ENCODE data around the gene TBC1D22B. TPM values are rescaled to one million over a fixed set of nuclear protein-coding genes. Genes with fewer than 3 reads are reported as not detected.

The TBC1D22B gene
- total and polyA plus RNA-seq, 2 of the 13 experiments (the other 11 are each of a cell fraction or from before 2014, with no cell fraction given): 9.7 to 12.9 TPM

DNA sequence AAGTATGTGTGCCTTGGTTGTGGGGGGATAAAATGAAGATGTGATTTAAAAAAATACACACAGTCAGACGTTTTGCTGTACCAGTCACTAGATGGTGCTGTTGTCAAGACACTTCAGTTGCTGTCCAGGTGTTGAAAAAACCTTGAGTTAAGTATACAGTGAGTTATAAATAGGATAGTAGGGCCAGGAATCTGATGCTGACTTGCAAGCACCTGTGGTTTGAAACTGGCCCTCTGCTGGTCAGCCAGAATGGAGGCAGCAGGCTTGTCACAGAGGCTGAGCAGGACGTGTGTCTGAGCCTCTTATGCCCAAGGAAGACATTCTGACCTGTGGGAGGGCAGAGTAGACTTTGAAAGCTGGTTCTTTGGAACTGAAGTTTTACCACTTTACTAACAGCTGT is 124.0 kb downstream of the TBC1D22B start (continued):
- TF ChIP-seq, protein P1, sequence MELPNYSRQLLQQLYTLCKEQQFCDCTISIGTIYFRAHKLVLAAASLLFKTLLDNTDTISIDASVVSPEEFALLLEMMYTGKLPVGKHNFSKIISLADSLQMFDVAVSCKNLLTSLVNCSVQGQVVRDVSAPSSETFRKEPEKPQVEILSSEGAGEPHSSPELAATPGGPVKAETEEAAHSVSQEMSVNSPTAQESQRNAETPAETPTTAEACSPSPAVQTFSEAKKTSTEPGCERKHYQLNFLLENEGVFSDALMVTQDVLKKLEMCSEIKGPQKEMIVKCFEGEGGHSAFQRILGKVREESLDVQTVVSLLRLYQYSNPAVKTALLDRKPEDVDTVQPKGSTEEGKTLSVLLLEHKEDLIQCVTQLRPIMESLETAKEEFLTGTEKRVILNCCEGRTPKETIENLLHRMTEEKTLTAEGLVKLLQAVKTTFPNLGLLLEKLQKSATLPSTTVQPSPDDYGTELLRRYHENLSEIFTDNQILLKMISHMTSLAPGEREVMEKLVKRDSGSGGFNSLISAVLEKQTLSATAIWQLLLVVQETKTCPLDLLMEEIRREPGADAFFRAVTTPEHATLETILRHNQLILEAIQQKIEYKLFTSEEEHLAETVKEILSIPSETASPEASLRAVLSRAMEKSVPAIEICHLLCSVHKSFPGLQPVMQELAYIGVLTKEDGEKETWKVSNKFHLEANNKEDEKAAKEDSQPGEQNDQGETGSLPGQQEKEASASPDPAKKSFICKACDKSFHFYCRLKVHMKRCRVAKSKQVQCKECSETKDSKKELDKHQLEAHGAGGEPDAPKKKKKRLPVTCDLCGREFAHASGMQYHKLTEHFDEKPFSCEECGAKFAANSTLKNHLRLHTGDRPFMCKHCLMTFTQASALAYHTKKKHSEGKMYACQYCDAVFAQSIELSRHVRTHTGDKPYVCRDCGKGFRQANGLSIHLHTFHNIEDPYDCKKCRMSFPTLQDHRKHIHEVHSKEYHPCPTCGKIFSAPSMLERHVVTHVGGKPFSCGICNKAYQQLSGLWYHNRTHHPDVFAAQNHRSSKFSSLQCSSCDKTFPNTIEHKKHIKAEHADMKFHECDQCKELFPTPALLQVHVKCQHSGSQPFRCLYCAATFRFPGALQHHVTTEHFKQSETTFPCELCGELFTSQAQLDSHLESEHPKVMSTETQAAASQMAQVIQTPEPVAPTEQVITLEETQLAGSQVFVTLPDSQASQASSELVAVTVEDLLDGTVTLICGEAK (IDR thresholded peaks at IDR 0.05): no peak
- TF ChIP-seq, protein P1 (CRISPR knock-in tag; IDR thresholded peaks at IDR 0.05): no peak
- TF ChIP-seq, protein P2, sequence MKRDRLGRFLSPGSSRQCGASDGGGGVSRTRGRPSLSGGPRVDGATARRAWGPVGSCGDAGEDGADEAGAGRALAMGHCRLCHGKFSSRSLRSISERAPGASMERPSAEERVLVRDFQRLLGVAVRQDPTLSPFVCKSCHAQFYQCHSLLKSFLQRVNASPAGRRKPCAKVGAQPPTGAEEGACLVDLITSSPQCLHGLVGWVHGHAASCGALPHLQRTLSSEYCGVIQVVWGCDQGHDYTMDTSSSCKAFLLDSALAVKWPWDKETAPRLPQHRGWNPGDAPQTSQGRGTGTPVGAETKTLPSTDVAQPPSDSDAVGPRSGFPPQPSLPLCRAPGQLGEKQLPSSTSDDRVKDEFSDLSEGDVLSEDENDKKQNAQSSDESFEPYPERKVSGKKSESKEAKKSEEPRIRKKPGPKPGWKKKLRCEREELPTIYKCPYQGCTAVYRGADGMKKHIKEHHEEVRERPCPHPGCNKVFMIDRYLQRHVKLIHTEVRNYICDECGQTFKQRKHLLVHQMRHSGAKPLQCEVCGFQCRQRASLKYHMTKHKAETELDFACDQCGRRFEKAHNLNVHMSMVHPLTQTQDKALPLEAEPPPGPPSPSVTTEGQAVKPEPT (CRISPR knock-in tag; IDR thresholded peaks at IDR 0.05; ENCODE audit: low read depth): no peak
- no peak for TF ChIP-seq FOXJ3 (CRISPR knock-in tag; IDR thresholded peaks at IDR 0.05; ENCODE audit: borderline replicate concordance)
- TF ChIP-seq, protein P3, sequence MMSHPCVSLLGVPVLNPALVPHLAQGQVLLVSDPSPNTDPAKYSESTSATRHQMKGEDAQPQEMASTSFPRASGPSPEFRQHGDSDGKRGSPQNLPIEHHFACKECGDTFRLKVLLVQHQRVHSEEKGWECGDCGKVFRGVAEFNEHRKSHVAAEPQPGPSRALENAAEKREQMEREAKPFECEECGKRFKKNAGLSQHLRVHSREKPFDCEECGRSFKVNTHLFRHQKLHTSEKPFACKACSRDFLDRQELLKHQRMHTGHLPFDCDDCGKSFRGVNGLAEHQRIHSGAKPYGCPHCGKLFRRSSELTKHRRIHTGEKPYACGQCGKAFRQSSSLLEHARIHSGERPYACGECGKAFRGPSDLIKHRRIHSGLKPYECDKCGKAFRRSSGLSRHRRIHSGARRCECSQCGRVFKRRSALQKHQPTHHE (CRISPR knock-in tag; IDR thresholded peaks at IDR 0.05; ENCODE audit: borderline replicate concordance): no peak
- TF ChIP-seq ZNF256 (CRISPR knock-in tag; conservative IDR thresholded peaks at IDR 0.05): 0 out of 2 replicates have a peak, but pooled peaks have one; percentile 56
- TF ChIP-seq, protein P4, sequence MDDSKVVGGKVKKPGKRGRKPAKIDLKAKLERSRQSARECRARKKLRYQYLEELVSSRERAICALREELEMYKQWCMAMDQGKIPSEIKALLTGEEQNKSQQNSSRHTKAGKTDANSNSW (CRISPR knock-in tag; IDR thresholded peaks at IDR 0.05; ENCODE audit: borderline replicate concordance): no peak
- TF ChIP-seq, protein P5, sequence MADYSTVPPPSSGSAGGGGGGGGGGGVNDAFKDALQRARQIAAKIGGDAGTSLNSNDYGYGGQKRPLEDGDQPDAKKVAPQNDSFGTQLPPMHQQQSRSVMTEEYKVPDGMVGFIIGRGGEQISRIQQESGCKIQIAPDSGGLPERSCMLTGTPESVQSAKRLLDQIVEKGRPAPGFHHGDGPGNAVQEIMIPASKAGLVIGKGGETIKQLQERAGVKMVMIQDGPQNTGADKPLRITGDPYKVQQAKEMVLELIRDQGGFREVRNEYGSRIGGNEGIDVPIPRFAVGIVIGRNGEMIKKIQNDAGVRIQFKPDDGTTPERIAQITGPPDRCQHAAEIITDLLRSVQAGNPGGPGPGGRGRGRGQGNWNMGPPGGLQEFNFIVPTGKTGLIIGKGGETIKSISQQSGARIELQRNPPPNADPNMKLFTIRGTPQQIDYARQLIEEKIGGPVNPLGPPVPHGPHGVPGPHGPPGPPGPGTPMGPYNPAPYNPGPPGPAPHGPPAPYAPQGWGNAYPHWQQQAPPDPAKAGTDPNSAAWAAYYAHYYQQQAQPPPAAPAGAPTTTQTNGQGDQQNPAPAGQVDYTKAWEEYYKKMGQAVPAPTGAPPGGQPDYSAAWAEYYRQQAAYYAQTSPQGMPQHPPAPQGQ (CRISPR knock-in tag; IDR thresholded peaks at IDR 0.05; ENCODE audit: borderline replicate concordance): no peak
- no peak for TF ChIP-seq RELA (CRISPR knock-in tag; IDR thresholded peaks at IDR 0.05)
- no peak for TF ChIP-seq LCORL (IDR thresholded peaks at IDR 0.05)
- TF ChIP-seq LCORL (CRISPR knock-in tag; IDR thresholded peaks at IDR 0.05): peak; percentile 26; the same call in 1 of the 2 replicates
- no peak for TF ChIP-seq FLYWCH1 (CRISPR knock-in tag; IDR thresholded peaks at IDR 0.05)
- TF ChIP-seq FOXK2 (IDR thresholded peaks at IDR 0.05): no peak
- TF ChIP-seq, protein P6, sequence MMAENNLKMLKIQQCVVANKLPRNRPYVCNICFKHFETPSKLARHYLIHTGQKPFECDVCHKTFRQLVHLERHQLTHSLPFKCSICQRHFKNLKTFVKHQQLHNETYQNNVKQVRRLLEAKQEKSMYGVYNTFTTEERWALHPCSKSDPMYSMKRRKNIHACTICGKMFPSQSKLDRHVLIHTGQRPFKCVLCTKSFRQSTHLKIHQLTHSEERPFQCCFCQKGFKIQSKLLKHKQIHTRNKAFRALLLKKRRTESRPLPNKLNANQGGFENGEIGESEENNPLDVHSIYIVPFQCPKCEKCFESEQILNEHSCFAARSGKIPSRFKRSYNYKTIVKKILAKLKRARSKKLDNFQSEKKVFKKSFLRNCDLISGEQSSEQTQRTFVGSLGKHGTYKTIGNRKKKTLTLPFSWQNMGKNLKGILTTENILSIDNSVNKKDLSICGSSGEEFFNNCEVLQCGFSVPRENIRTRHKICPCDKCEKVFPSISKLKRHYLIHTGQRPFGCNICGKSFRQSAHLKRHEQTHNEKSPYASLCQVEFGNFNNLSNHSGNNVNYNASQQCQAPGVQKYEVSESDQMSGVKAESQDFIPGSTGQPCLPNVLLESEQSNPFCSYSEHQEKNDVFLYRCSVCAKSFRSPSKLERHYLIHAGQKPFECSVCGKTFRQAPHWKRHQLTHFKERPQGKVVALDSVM (CRISPR knock-in tag; IDR thresholded peaks at IDR 0.05): no peak

Data from HepG2 (cell line).